Measurements from ENCODE around the gene PDLIM7. TPM values are rescaled to one million over a fixed set of nuclear protein-coding genes. Genes with fewer than 3 reads are reported as not detected.

The PDLIM7 gene
- total RNA-seq, 1 donor from 2014 or later, result 247 TPM

Other genes starting within 250 kb of the PDLIM7 start
- 31.5 TPM for gene RAB24, start 193.9 kb downstream of the PDLIM7 start, total RNA-seq (ENCODE audit: insufficient read depth, low replicate concordance)
- gene PRELID1, start 193.8 kb downstream of the PDLIM7 start, total RNA-seq (ENCODE audit: insufficient read depth, low replicate concordance), result 55.4 TPM
- 3.6 TPM for gene MXD3, start 185.7 kb downstream of the PDLIM7 start, total RNA-seq (ENCODE audit: insufficient read depth, low replicate concordance)
- gene LMAN2, start 145.9 kb downstream of the PDLIM7 start, total RNA-seq (ENCODE audit: insufficient read depth, low replicate concordance), result 175 TPM
- 6.5 TPM for gene RGS14, start 139.7 kb downstream of the PDLIM7 start, total RNA-seq (ENCODE audit: insufficient read depth, low replicate concordance)
- gene SLC34A1, start 113.2 kb downstream of the PDLIM7 start, total RNA-seq (ENCODE audit: insufficient read depth, low replicate concordance), result 2.2 TPM
- gene PFN3, start 96.9 kb downstream of the PDLIM7 start, total RNA-seq (ENCODE audit: insufficient read depth, low replicate concordance), result not detected
- not detected for gene F12, start 88.0 kb downstream of the PDLIM7 start, total RNA-seq (ENCODE audit: insufficient read depth, low replicate concordance)
- gene GRK6, start 70.9 kb downstream of the PDLIM7 start, total RNA-seq (ENCODE audit: insufficient read depth, low replicate concordance), result 17.3 TPM
- gene PRR7, start 50.8 kb downstream of the PDLIM7 start, total RNA-seq (ENCODE audit: insufficient read depth, low replicate concordance), result not detected
- gene DBN1, start 24.0 kb downstream of the PDLIM7 start, total RNA-seq (ENCODE audit: insufficient read depth, low replicate concordance), result 83.3 TPM
- 19.7 TPM for gene DOK3, start 12.2 kb upstream of the PDLIM7 start, total RNA-seq (ENCODE audit: insufficient read depth, low replicate concordance)
- 56.3 TPM for gene DDX41, start 19.4 kb upstream of the PDLIM7 start, total RNA-seq (ENCODE audit: insufficient read depth, low replicate concordance)
- gene FAM193B, start 57.0 kb upstream of the PDLIM7 start, total RNA-seq (ENCODE audit: insufficient read depth, low replicate concordance), result 43.8 TPM
- 62.1 TPM for gene TMED9, start 94.6 kb upstream of the PDLIM7 start, total RNA-seq (ENCODE audit: insufficient read depth, low replicate concordance)
- gene B4GALT7, start 102.5 kb upstream of the PDLIM7 start, total RNA-seq (ENCODE audit: insufficient read depth, low replicate concordance), result 26.0 TPM